ENCODE data around the gene UMODL1.

DNA sequence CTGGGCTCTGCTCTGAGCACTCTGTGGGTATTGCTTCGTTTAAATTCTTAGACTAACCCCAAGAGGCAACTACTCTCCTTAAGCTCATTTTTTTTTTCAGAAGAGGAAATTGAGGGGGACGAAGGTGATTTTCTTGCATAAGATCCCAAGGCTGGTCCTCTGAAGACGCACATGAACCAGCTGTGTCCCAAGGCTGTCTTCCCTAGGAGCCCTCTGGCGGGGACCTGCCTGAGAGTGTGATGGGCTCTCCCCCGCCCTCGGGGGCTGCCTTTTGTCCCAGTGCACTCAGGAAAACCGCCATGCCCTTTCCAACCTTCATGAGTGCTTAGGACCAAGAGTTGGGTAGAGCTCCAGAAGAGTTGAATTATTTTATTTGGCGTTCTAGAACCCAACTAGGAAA, 21.7 kb downstream of the UMODL1 start:
- TF ChIP-seq, protein P1, sequence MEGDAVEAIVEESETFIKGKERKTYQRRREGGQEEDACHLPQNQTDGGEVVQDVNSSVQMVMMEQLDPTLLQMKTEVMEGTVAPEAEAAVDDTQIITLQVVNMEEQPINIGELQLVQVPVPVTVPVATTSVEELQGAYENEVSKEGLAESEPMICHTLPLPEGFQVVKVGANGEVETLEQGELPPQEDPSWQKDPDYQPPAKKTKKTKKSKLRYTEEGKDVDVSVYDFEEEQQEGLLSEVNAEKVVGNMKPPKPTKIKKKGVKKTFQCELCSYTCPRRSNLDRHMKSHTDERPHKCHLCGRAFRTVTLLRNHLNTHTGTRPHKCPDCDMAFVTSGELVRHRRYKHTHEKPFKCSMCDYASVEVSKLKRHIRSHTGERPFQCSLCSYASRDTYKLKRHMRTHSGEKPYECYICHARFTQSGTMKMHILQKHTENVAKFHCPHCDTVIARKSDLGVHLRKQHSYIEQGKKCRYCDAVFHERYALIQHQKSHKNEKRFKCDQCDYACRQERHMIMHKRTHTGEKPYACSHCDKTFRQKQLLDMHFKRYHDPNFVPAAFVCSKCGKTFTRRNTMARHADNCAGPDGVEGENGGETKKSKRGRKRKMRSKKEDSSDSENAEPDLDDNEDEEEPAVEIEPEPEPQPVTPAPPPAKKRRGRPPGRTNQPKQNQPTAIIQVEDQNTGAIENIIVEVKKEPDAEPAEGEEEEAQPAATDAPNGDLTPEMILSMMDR (IDR thresholded peaks at IDR 0.05; ENCODE audit: low read depth, low read length) = no peak
- TF ChIP-seq MAX (IDR thresholded peaks at IDR 0.05; ENCODE audit: low read depth, low read length) (no peak), POLR2A (IDR thresholded peaks at IDR 0.05; ENCODE audit: extremely low read depth, insufficient read length) (no peak)

All from NB4 (cell line).